GM23338 (cell line): ENCODE data around the gene PRKCH. TPM values are rescaled to one million over a fixed set of nuclear protein-coding genes. Genes with fewer than 3 reads are reported as not detected.

Experiments
- ATAC-seq: fragments of 200-7000 bp; cut with Tn5 transposase; 3 replicates; pipeline ENCODE4 v1.9.1; 2020
- DNase-seq: peaks from one replicate; pipeline ENCODE4 v3.0.0-alpha.2; 2015; ENCODE audit warnings: low spot score
- H2AFZ ChIP-seq: fragments of 200-600 bp; sonication (generic); 2 replicates; pipeline ENCODE4 v1.8.0; 2016; ENCODE audit warnings: antibody characterized with exemption, mild to moderate bottlenecking, moderate library complexity
- H3F3A ChIP-seq: fragments of 200-600 bp; sonication (generic); replicated peaks from 2 replicates; pipeline ENCODE4 v1.8.0; 2017; ENCODE audit warnings: antibody characterized with exemption, mixed run types, low read depth
- H3K27ac ChIP-seq: fragments of 200-600 bp; sonication (generic); 2 replicates; pipeline ENCODE4 v1.6.1; 2016; ENCODE audit warnings: low read depth
- H3K27me3 ChIP-seq: fragments of 200-600 bp; sonication (generic); 2 replicates; pipeline ENCODE4 v1.8.0; 2016; ENCODE audit warnings: mild to moderate bottlenecking, mixed run types, moderate library complexity; ENCODE audit not compliant: insufficient read depth
- H3K36me3 ChIP-seq: fragments of 200-600 bp; sonication (generic); 2 replicates; pipeline ENCODE4 v1.8.0; 2016; ENCODE audit warnings: mild to moderate bottlenecking; ENCODE audit not compliant: insufficient read depth
- H3K4me1 ChIP-seq: fragments of 200-600 bp; sonication (generic); 2 replicates; pipeline ENCODE4 v1.8.0; 2016; ENCODE audit warnings: mild to moderate bottlenecking, moderate library complexity; ENCODE audit not compliant: insufficient read depth
- H3K4me2 ChIP-seq: fragments of 200-600 bp; sonication (generic); 2 replicates; pipeline ENCODE4 v1.7.1; 2017; ENCODE audit warnings: mixed run types
- H3K4me3 ChIP-seq: fragments of 200-600 bp; sonication (generic); 2 replicates; pipeline ENCODE4 v1.6.1; 2016; ENCODE audit warnings: mixed run types
- H3K79me2 ChIP-seq: fragments of 200-600 bp; sonication (generic); replicated peaks from 2 replicates; pipeline ENCODE4 v1.8.0; 2017; ENCODE audit warnings: mild to moderate bottlenecking; ENCODE audit not compliant: insufficient read depth
- H3K9me2 ChIP-seq: fragments of 200-600 bp; sonication (generic); 2 replicates; pipeline ENCODE4 v1.8.0; 2017; ENCODE audit not compliant: insufficient read depth
- H4K20me1 ChIP-seq: fragments of 200-600 bp; sonication (generic); replicated peaks from 2 replicates; pipeline ENCODE4 v1.8.0; 2017; ENCODE audit warnings: mild to moderate bottlenecking; ENCODE audit not compliant: insufficient read depth
- H3K27ac Mint-ChIP-seq: 2 replicates; pipeline ENCODE4 v1.8.0; 2020; ENCODE audit warnings: inconsistent platforms, mild to moderate bottlenecking, moderate library complexity, mixed read lengths
- H3K27me3 Mint-ChIP-seq: 3 replicates; pipeline ENCODE4 v1.8.0; 2022; ENCODE audit warnings: low read depth, mild to moderate bottlenecking, moderate library complexity, mixed read lengths, inconsistent platforms; ENCODE audit not compliant: insufficient read depth, poor library complexity
- H3K36me3 Mint-ChIP-seq: 3 replicates; pipeline ENCODE4 v1.8.0; 2021; ENCODE audit warnings: low read depth, mild to moderate bottlenecking, inconsistent platforms, moderate library complexity, mixed read lengths
- H3K4me1 Mint-ChIP-seq: 3 replicates; pipeline ENCODE4 v1.8.0; 2020; ENCODE audit warnings: mild to moderate bottlenecking, inconsistent platforms, mixed read lengths
- H3K4me3 Mint-ChIP-seq: 3 replicates; pipeline ENCODE4 v1.8.0; 2021; ENCODE audit warnings: moderate library complexity, mild to moderate bottlenecking, inconsistent platforms, mixed read lengths
- H3K9me3 Mint-ChIP-seq: 3 replicates; pipeline ENCODE4 v1.8.0; 2020; ENCODE audit warnings: moderate library complexity, mild to moderate bottlenecking, inconsistent platforms, mixed read lengths
- CREB1 ChIP-seq: fragments of 250-450 bp; sonication (Bioruptor Pico); IDR thresholded peaks from 2 replicates; pipeline ENCODE4 v1.5.0; 2020; ENCODE audit warnings: low read depth, mild to moderate bottlenecking, moderate library complexity
- POLR2AphosphoS5 ChIP-seq: IDR thresholded peaks from 2 replicates; pipeline ENCODE4 v1.6.1; 2016; ENCODE audit warnings: antibody characterized with exemption, low read depth
- REST ChIP-seq: IDR thresholded peaks from one replicate; pipeline ENCODE4 v1.6.1; 2018; ENCODE audit warnings: antibody characterized with exemption; ENCODE audit not compliant: unreplicated experiment
- polyA plus RNA-seq: library from polyadenylated mRNA; unstranded; fragments of >200 nt; fragmentation: Nextera tagmentation; extraction: Ambion mirVana; gene quantifications from 2 replicates; pipeline ENCODE4 v1.2.1, GENCODE V29; 2016
- total RNA-seq: library from RNA; depleted of rRNA; stranded (reverse); fragments of >200 nt; shearing (Covaris generic); gene quantifications from 2 replicates; pipeline ENCODE4 v1.2.3, GENCODE V29; 2014
- TF ChIP-seq, protein P1 (sequence below): fragments of 250-450 bp; sonication (Bioruptor Pico); IDR thresholded peaks from 2 replicates; pipeline ENCODE4 v1.5.0; 2020; ENCODE audit warnings: mild to moderate bottlenecking, moderate library complexity

PRKCH gene
- total and polyA plus RNA-seq, 2 experiments from 2014 or later, result 5.4 to 10.1 TPM

GRCh38 chr14:61536661-61537562 is 215.5 kb downstream of the PRKCH start (continued):
- no peak for TF ChIP-seq REST

DNA sequence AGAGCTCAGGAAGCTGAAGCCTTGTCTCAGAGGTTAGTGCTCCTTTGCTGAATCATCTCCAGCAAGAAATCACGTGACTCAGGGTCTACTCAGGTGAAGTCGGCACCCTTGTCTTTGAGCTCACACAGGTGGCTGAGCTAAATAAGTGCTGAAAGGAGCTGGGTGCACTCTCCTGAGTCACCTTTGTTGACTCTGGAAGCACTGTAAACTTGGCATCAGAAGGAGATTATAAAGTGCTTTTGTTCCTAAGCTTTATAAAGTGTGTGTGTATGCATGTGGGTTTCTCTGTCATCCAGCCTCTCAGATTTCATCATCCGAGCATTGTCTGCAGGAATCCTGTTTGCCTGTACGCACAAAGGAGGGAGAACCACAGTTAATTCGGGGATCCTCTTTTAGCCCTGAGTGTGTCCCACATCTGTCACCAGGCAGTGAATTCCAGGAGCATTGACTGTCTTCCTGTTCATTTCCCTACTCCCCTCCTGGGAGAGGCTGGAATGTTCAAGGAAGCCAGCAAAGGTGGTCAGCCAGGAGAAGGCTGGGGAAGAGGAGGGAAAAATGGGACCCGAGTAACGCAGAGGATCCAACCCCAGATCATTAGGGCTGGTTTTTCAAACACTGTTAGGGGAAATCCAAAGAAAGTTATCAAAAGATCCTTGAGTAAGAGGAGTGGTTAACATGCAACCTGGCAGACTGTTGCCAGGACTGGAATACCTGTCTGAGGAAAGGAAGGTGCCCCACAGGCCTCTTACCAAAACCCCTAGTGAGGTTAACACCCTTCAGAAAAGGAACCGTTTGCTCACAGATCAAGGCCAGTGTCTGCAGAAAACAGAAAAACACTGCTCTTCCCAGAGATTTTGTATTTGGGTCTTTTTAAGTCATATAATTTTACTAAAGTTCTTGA is 216.4 kb downstream of the PRKCH start:
- no peak overlapping the region for H3K4me3 Mint-ChIP-seq
- Histone ChIP-seq H3K9me2 (no peaks in the 10 kb centered on the region), H3K36me3 (no peaks in the 10 kb centered on the region), H3K4me3 (no peak overlapping the region), H3F3A (no peaks in the 10 kb centered on the region), H2AFZ (peak overlapping the region; percentile 15; the same call in 1 of the 2 replicates), H3K27me3 (no peaks in the 10 kb centered on the region), H3K27ac (peak overlapping the region; percentile 64), H3K79me2 (no peaks in the 10 kb centered on the region), H3K4me1 (peaks cover 18% of the 10 kb centered on the region), H3K4me2 (peak overlapping the region; percentile 11; the same call in 1 of the 2 replicates), H4K20me1 (no peaks in the 10 kb centered on the region)
- no peaks in the 10 kb centered on the region; the same call in 2 of the 3 replicates for H3K36me3 Mint-ChIP-seq
- peaks cover 29% of the 10 kb centered on the region for H3K4me1 Mint-ChIP-seq
- ATAC-seq, result peak; percentile 82
- peaks cover 4% of the 10 kb centered on the region for H3K27me3 Mint-ChIP-seq
- H3K9me3 Mint-ChIP-seq, result no peaks in the 10 kb centered on the region
- DNase-seq, result peak; percentile 72
- peak overlapping the region; percentile 98 for H3K27ac Mint-ChIP-seq
- TF ChIP-seq POLR2AphosphoS5 (peak; percentile 36; the same call in 1 of the 2 replicates), CREB1 (CRISPR knock-in tag) (no peak)
- TF ChIP-seq, protein P1, sequence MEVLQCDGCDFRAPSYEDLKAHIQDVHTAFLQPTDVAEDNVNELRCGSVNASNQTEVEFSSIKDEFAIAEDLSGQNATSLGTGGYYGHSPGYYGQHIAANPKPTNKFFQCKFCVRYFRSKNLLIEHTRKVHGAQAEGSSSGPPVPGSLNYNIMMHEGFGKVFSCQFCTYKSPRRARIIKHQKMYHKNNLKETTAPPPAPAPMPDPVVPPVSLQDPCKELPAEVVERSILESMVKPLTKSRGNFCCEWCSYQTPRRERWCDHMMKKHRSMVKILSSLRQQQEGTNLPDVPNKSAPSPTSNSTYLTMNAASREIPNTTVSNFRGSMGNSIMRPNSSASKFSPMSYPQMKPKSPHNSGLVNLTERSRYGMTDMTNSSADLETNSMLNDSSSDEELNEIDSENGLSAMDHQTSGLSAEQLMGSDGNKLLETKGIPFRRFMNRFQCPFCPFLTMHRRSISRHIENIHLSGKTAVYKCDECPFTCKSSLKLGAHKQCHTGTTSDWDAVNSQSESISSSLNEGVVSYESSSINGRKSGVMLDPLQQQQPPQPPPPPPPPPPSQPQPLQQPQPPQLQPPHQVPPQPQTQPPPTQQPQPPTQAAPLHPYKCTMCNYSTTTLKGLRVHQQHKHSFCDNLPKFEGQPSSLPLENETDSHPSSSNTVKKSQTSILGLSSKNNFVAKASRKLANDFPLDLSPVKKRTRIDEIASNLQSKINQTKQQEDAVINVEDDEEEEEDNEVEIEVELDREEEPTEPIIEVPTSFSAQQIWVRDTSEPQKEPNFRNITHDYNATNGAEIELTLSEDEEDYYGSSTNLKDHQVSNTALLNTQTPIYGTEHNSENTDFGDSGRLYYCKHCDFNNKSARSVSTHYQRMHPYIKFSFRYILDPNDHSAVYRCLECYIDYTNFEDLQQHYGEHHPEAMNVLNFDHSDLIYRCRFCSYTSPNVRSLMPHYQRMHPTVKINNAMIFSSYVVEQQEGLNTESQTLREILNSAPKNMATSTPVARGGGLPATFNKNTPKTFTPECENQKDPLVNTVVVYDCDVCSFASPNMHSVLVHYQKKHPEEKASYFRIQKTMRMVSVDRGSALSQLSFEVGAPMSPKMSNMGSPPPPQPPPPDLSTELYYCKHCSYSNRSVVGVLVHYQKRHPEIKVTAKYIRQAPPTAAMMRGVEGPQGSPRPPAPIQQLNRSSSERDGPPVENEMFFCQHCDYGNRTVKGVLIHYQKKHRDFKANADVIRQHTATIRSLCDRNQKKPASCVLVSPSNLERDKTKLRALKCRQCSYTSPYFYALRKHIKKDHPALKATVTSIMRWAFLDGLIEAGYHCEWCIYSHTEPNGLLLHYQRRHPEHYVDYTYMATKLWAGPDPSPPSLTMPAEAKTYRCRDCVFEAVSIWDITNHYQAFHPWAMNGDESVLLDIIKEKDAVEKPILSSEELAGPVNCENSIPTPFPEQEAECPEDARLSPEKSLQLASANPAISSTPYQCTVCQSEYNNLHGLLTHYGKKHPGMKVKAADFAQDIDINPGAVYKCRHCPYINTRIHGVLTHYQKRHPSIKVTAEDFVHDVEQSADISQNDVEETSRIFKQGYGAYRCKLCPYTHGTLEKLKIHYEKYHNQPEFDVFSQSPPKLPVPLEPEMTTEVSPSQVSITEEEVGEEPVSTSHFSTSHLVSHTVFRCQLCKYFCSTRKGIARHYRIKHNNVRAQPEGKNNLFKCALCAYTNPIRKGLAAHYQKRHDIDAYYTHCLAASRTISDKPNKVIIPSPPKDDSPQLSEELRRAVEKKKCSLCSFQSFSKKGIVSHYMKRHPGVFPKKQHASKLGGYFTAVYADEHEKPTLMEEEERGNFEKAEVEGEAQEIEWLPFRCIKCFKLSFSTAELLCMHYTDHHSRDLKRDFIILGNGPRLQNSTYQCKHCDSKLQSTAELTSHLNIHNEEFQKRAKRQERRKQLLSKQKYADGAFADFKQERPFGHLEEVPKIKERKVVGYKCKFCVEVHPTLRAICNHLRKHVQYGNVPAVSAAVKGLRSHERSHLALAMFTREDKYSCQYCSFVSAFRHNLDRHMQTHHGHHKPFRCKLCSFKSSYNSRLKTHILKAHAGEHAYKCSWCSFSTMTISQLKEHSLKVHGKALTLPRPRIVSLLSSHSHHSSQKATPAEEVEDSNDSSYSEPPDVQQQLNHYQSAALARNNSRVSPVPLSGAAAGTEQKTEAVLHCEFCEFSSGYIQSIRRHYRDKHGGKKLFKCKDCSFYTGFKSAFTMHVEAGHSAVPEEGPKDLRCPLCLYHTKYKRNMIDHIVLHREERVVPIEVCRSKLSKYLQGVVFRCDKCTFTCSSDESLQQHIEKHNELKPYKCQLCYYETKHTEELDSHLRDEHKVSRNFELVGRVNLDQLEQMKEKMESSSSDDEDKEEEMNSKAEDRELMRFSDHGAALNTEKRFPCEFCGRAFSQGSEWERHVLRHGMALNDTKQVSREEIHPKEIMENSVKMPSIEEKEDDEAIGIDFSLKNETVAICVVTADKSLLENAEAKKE (CRISPR knock-in tag), result peak; percentile 46; the same call in 1 of the 2 replicates
